ENCODE data around the gene CTNNA2.

Gene CTNNA2

DNA sequence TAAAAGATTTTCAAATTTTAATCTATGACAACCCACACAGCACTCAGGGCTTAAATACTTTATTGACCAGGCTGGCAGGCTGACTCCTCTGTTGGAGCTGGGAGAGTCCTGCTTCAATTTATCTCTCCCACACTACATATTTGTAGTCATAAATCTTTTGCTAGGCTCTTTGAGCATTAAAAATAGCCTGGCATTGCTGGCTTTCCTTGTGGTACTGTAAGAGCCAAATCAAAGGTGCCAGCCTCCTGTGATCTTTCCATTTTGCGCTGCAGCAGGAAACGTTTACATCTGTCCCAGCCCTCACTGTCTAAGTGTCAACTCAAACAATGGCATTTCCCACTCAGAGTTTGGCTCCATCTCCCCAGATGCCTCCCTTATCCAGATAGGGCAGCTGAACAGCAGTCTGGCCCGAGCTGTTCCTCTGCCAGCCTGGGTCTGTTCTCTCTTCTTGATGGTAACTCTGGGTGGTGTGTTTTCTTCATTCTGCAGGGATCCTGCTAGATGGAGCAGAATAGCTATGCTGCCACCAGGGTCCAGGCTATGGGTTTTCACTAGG lies 729.6 kb downstream of the CTNNA2 start:
- no peak for DNase-seq

DNA sequence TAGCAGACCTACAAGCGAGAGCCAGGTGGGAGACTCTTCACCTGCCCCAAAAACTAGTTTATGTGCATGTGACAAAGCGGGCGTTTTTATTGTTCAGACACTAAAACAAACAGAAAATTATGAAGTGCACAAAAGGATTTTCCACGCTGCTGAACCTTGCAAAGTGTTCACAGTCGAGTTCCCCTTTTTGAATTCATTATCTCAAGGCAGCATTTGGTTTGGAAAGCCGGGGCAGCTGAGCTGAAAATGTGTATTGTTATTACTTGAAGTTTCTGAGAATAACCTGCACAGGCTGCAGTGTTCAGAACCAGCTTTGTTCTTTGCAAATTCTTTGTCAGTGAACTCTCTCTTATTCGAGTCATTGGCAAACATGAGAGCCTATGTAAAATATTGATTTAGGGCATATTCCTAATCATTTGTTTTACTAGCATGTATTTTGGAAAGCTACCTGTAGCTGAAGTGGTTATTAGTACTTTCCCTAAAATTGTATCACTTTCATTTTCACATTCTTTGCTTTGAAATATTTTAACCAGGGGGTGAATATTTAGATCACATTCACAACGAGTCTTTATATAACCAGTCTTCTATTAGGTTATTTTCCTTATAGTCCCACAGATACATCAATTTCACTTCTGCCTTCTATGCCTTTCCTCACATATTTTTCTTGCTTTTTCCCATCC lies 732.2 kb downstream of the CTNNA2 start:
- DNase-seq: no peak

DNA sequence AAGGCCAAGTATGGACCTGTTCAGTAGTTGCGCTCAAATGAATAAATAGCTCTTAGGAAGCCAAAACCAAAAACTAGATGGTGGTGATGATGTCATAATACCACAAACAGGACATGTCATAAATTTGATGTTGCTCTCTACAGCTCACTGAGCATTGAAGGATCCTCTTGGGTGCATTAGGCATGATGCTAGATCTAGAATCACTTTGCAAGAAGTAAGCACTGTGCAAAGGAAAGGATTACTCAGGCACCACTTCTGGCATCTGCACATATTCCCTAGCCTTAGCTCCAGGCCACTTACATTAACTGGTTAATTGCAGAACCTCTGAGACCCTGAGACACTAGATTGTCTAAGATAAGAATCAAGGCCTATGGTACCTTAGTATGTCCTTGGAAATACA lies 733.7 kb downstream of the CTNNA2 start:
- DNase-seq: no peak

DNA sequence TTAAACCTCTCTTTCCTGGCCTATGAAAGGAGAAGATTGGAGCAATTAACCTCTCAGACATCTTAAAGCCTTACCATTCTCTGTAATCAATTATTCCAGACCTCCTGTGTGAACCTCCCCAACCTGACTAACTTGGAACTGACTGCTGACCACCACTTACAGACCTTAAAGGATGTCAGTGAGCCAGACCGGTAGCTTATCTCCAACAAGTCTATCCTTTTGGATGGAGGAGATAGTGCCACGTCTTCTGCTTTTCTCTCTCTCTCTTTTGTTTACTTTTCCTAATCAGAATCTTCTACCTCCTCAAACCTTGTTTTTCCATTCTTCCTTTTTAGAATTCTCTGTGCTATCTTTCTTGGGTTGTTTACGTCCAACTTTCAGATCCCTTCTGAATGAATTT lies 734.5 kb downstream of the CTNNA2 start:
- DNase-seq: no peak

DNA sequence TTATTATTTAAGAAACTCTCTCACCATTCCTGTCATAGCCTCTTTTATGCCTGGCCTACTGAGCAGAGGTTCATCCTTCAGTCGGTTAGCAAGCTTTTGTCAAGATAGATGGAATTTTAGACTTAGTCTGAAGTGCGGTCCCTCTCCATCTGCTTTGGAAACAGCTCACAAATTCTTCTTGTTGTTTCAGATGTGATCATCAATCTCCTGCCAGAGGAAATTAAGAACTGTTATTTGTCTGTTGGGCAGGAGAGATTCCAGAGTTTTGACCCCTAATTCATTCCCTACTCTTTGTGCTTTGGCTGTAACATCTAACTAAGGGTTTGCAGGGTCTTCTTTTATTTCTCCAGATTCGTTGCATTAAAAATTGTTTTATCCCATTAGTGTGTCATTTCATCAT lies 735.3 kb downstream of the CTNNA2 start:
- DNase-seq: no peak

DNA sequence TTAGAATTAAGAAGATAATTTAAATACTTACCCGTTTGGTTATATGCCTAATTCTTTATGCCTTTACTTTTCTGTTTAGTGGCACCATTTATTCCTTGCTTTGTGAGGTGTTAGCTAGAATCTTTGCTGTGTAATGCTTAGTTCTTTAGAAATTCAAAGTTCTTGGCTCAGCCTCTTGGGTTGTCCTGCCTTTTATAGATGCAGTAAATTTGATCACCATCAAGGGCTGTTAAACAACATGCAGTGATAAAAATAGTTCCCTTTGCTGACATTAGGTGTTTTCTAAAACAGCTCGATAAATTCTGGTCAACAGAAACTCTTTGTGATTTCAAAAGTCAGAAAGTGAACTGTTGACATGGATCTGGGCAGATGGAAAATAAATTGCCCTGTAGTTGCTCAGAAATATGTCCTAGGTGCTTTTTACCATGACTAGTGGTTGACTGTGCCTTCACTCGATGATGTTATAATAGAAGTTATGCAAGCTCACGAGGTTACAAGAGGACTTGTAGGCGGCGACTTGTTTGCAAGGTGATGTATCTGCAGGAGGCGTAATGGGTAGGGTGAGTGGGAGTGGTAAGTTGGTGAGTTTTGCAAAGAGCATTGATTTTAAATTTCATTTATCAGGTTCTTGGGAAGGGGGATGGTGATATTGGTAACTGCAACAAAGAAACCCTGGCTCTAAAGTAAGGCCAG lies 739.6 kb downstream of the CTNNA2 start:
- no peak for DNase-seq

GRCh38 chr2:80255918-80256781 lies 743.3 kb downstream of the CTNNA2 start:
- no peak for DNase-seq

- no peak for DNase-seq
Observed at GRCh38 chr2:80256782-80257167, 743.9 kb downstream of the CTNNA2 start.

GRCh38 chr2:80257450-80257849 lies 744.6 kb downstream of the CTNNA2 start:
- no peak for DNase-seq

GRCh38 chr2:80258341-80258740 lies 745.5 kb downstream of the CTNNA2 start:
- no peak for DNase-seq

- DNase-seq: no peak
Observed at GRCh38 chr2:80258793-80259192, 745.9 kb downstream of the CTNNA2 start.

- DNase-seq: no peak
Observed at GRCh38 chr2:80259292-80259691, 746.4 kb downstream of the CTNNA2 start.

GRCh38 chr2:80266231-80266630 lies 753.4 kb downstream of the CTNNA2 start:
- DNase-seq: no peak

DNA sequence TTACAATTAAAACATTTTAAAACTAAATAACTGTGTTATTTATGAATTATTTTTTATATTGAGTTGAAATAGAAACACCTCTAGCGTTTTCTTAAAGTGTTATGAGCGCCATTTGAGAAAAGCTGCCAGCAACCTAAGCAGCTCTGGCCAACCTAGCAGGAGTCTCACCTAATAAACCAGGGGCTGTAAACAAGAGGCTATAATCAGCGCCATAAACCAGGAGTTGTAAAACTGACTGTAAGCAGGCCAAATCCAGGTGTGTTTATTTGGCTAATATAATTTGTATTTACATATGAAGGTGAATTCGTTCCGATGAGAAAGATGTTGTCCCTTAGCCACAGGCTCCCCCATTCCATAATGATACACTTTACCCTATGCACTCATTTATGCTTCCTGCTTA lies 757.0 kb downstream of the CTNNA2 start:
- no peak for DNase-seq

DNA sequence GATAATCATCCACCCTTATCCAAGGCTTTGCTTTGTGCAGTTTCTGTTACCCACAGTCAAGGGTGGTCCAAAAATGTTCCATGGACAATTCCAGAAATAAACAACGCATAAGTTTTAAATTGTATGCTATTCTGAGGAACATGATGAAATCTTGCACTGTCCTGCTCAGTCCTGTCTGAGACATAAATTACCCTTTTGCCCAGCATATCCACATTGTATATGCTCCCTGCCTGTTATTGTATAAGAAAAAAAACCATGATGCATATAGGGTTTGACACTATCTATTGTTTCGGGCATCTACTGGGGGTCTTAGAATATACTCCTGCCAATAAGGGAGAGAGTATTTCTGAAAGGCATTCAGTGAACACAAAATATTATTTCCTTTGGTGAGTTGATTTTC lies 767.7 kb downstream of the CTNNA2 start:
- DNase-seq: no peak

- DNase-seq: no peak
Observed at GRCh38 chr2:80281049-80281448, 768.2 kb downstream of the CTNNA2 start.

GRCh38 chr2:80288576-80288975 lies 775.7 kb downstream of the CTNNA2 start:
- DNase-seq: no peak

GRCh38 chr2:80291656-80292055 lies 778.8 kb downstream of the CTNNA2 start:
- DNase-seq: no peak

- DNase-seq: no peak
Observed at GRCh38 chr2:80292474-80292873, 779.6 kb downstream of the CTNNA2 start.

- no peak for DNase-seq
Observed at GRCh38 chr2:80293039-80293438, 780.2 kb downstream of the CTNNA2 start.

- DNase-seq: no peak
Observed at GRCh38 chr2:80298954-80299353, 786.1 kb downstream of the CTNNA2 start.

GRCh38 chr2:80299661-80300060 lies 786.8 kb downstream of the CTNNA2 start:
- DNase-seq: no peak

DNA sequence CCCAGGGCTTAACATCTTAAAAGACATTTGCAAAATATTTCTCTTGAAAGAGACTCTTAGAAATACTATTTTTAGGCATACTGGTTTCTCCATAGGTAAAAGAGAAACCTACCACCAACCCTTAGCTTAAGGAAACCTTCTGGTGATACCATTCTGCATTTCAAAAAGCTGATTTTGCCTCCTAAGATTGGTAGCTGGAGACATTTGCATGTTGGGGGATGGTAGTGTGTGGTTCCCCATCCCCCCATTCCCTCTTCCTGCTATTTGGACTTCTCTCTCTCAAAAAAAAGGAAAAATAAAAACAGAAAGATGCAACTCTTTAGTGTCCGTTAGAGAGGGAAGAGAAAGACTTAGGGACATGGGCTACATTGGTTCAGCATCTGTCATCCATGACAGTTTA lies 787.5 kb downstream of the CTNNA2 start:
- DNase-seq: no peak

DNA sequence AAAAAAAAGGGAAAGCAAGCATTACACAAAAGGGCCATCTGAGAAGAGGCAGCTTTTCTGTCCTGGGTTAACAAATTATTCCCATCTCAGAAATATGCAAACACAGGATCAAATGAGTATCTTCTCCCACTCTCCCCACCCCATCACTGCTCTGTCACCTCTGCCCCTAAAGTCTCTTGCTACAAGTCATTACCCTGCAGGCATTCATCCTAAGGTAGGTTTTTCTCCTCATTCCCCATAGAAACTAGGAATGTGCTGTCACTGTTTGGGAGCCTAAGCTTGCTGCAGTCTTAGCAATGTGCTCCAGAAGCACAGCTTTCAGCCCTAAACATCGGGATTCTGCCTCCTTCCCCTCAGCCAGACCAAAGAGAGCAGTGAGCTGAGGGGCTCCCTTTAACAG lies 788.1 kb downstream of the CTNNA2 start:
- no peak for DNase-seq
